Liver (tissue), 9 donors: Measurements from ENCODE around the gene CFAP97D1. TPM values are rescaled to one million over a fixed set of nuclear protein-coding genes. Genes with fewer than 3 reads are reported as not detected.

ENCODE experiments used
- DNase-seq: peaks from one replicate; pipeline ENCODE4 v3.0.0-alpha.2; 2017; ENCODE audit warnings: low spot score
- H3K27ac ChIP-seq, 2 donors: one replicate each; pipeline ENCODE4 v1.7.0; 2013; ENCODE audit warnings: inconsistent platforms in 2 of 2, low read length in 2 of 2, control low read depth in 1 of 2, low read depth in 1 of 2, mild to moderate bottlenecking in 1 of 2
- H3K27me3 ChIP-seq, 4 donors: one replicate each; pipeline versions ENCODE4 v1.6.1 to v1.7.0; 2013; ENCODE audit warnings: low read length in 3 of 4, inconsistent platforms in 1 of 4, mild to moderate bottlenecking in 1 of 4, moderate library complexity in 1 of 4; ENCODE audit not compliant: control insufficient read depth in 4 of 4, insufficient read depth in 4 of 4
- H3K36me3 ChIP-seq, 4 donors: one replicate each; pipeline versions ENCODE4 v1.6.1 to v1.7.0; 2013; ENCODE audit warnings: low read length in 3 of 4, mild to moderate bottlenecking in 3 of 4, low read depth in 1 of 4, moderate library complexity in 1 of 4; ENCODE audit not compliant: control insufficient read depth in 4 of 4, insufficient read depth in 3 of 4
- H3K4me1 ChIP-seq, 4 donors: one replicate each; pipeline versions ENCODE4 v1.6.1 to v1.7.0; 2013; ENCODE audit warnings: low read length in 3 of 4, mild to moderate bottlenecking in 3 of 4, moderate library complexity in 1 of 4; ENCODE audit not compliant: control insufficient read depth in 4 of 4, insufficient read depth in 4 of 4
- H3K4me3 ChIP-seq, 3 donors: one replicate each; pipeline versions ENCODE4 v1.6.1 to v1.7.0; 2013; ENCODE audit warnings: low read length in 3 of 3, control low read depth in 1 of 3, low read depth in 1 of 3, mild to moderate bottlenecking in 1 of 3
- H3K9ac ChIP-seq, 2 donors: one replicate each; pipeline ENCODE4 v1.7.0; 2013; ENCODE audit warnings: low read length in 2 of 2, mild to moderate bottlenecking in 2 of 2, moderate library complexity in 2 of 2, control low read depth in 1 of 2, low read depth in 1 of 2
- H3K9me3 ChIP-seq, 4 donors: one replicate each; pipeline versions ENCODE4 v1.6.1 to v1.7.0; 2013; ENCODE audit warnings: low read length in 3 of 4; ENCODE audit not compliant: control insufficient read depth in 4 of 4
- CTCF ChIP-seq: fragments of 150-350 bp; IDR thresholded peaks from 2 replicates; pipeline ENCODE4 v1.5.1; 2017; ENCODE audit warnings: improper control_type of control experiment, low read depth, low read length; ENCODE audit not compliant: missing input control
- EGR1 ChIP-seq, 2 donors: IDR thresholded peaks; 2 replicates each; pipeline ENCODE4 v1.6.1; 2016 to 2018; ENCODE audit warnings: antibody characterized with exemption in 2 of 2, low read depth in 2 of 2
- FOXA2 ChIP-seq: IDR thresholded peaks from 2 replicates; pipeline ENCODE4 v1.6.1; 2016; ENCODE audit warnings: antibody characterized with exemption
- GABPA ChIP-seq, 2 donors: IDR thresholded peaks in 1 of 2; conservative IDR thresholded peaks in 1 of 2; 2 replicates each; pipeline ENCODE4 v1.6.1; 2016; ENCODE audit warnings: antibody characterized with exemption in 2 of 2, mild to moderate bottlenecking in 1 of 2, moderate library complexity in 1 of 2
- HNF4A ChIP-seq, 2 donors: conservative IDR thresholded peaks; 2 replicates each; pipeline ENCODE4 v1.6.1; 2016; ENCODE audit warnings: antibody characterized with exemption in 2 of 2, mild to moderate bottlenecking in 2 of 2
- HNF4G ChIP-seq: IDR thresholded peaks from 2 replicates; pipeline ENCODE4 v1.6.1; 2016; ENCODE audit warnings: antibody characterized with exemption
- JUND ChIP-seq, 2 donors: IDR thresholded peaks; 2 replicates each; pipeline ENCODE4 v1.6.1; 2016; ENCODE audit warnings: antibody characterized with exemption in 2 of 2
- NR2F2 ChIP-seq: IDR thresholded peaks from 2 replicates; pipeline ENCODE4 v1.6.1; 2016; ENCODE audit warnings: antibody characterized with exemption
- RAD21 ChIP-seq, 2 donors: IDR thresholded peaks; 2 replicates each; pipeline ENCODE4 v1.6.1; 2016; ENCODE audit warnings: antibody characterized with exemption in 2 of 2, mild to moderate bottlenecking in 2 of 2
- REST ChIP-seq: IDR thresholded peaks from 2 replicates; pipeline ENCODE4 v1.6.1; 2016; ENCODE audit warnings: antibody characterized with exemption, mild to moderate bottlenecking
- YY1 ChIP-seq: IDR thresholded peaks from 2 replicates; pipeline ENCODE4 v1.6.1; 2016; ENCODE audit warnings: antibody characterized with exemption, mild to moderate bottlenecking
- WGBS: extraction: QIAGEN DNeasy Blood & Tissue Kit; methylation state at CpG from one replicate; pipeline ENCODE4 v1.1.7; 2013; 5-methylcytosine and 5-hydroxymethylcytosine counted together
- polyA plus RNA-seq, 2 donors: library from polyadenylated mRNA; stranded (reverse) in 1 of 2; unstranded in 1 of 2; fragments of 200-250 nt in 1 of 2; fragments of >200 nt in 1 of 2; fragmentation: Nextera tagmentation in 1 of 2; extraction: Ambion mirVana in 1 of 2; gene quantifications; one replicate each; pipeline versions ENCODE4 v1.2.1 to v1.2.3, GENCODE V29; 2013 to 2015
- total RNA-seq, 2 donors: library from RNA; depleted of rRNA; stranded (reverse); fragments of >200 nt; gene quantifications; one replicate each; pipeline ENCODE4 v1.2.3, GENCODE V29; 2014
- TF ChIP-seq, protein P1 (sequence below): IDR thresholded peaks from 2 replicates; pipeline ENCODE4 v1.6.1; 2016; ENCODE audit warnings: antibody characterized with exemption
- TF ChIP-seq, protein P2 (sequence below): IDR thresholded peaks from 2 replicates; pipeline ENCODE4 v1.6.1; 2016; ENCODE audit warnings: antibody characterized with exemption
- donor health status: healthy.
- donor health status: healthy.
- donor health status: healthy.
- donor health status: healthy.
- donor health status: healthy.

The CFAP97D1 gene
- total and polyA plus RNA-seq, 4 donors, result 0.08 TPM; not detected in 3

- TF ChIP-seq NR2F2, result no peak
- TF ChIP-seq RAD21 (IDR thresholded peaks at IDR 0.05), result no peak
- TF ChIP-seq, protein P1, sequence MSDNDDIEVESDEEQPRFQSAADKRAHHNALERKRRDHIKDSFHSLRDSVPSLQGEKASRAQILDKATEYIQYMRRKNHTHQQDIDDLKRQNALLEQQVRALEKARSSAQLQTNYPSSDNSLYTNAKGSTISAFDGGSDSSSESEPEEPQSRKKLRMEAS, result no peak
- no peak for TF ChIP-seq FOXA2
- TF ChIP-seq GABPA (IDR thresholded peaks at IDR 0.05 in 1 of 2, conservative IDR thresholded peaks at IDR 0.05 in 1 of 2), result no peak
- TF ChIP-seq HNF4A (conservative IDR thresholded peaks at IDR 0.05), result no peak
- no peak for TF ChIP-seq CTCF
- TF ChIP-seq YY1, result no peak
- TF ChIP-seq JUND (IDR thresholded peaks at IDR 0.05), result no peak
- no peak for TF ChIP-seq HNF4G
Measured at GRCh38 chr17:43768382-43768781, 11.9 kb upstream of the CFAP97D1 start (continued).

- no peak for DNase-seq
- Histone ChIP-seq H3K9ac (no peak overlapping the region), H3K36me3 (peaks cover 0 to 38% (median 24%) of the 10 kb centered on the region in 4 donors), H3K4me1 (peaks cover 12 to 49% (median 30%) of the 10 kb centered on the region in 4 donors), H3K9me3 (no peaks in the 10 kb centered on the region), H3K27me3 (no peaks in the 10 kb centered on the region), H3K4me3 (no peak overlapping the region), H3K27ac (no peak overlapping the region)
- 92% methylated on average over 7 of the region's 7 CpGs for WGBS
- TF ChIP-seq CTCF (no peak), GABPA (IDR thresholded peaks at IDR 0.05 in 1 of 2, conservative IDR thresholded peaks at IDR 0.05 in 1 of 2) (no peak), RAD21 (IDR thresholded peaks at IDR 0.05) (no peak), EGR1 (IDR thresholded peaks at IDR 0.05; ENCODE audit: low read depth in 2 of 2) (no peak), HNF4G (no peak), JUND (IDR thresholded peaks at IDR 0.05) (no peak), NR2F2 (no peak), REST (no peak)
- TF ChIP-seq, protein P2, sequence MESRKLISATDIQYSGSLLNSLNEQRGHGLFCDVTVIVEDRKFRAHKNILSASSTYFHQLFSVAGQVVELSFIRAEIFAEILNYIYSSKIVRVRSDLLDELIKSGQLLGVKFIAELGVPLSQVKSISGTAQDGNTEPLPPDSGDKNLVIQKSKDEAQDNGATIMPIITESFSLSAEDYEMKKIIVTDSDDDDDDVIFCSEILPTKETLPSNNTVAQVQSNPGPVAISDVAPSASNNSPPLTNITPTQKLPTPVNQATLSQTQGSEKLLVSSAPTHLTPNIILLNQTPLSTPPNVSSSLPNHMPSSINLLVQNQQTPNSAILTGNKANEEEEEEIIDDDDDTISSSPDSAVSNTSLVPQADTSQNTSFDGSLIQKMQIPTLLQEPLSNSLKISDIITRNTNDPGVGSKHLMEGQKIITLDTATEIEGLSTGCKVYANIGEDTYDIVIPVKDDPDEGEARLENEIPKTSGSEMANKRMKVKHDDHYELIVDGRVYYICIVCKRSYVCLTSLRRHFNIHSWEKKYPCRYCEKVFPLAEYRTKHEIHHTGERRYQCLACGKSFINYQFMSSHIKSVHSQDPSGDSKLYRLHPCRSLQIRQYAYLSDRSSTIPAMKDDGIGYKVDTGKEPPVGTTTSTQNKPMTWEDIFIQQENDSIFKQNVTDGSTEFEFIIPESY, result no peak
Measured at GRCh38 chr17:43768943-43769342, 11.3 kb upstream of the CFAP97D1 start.
